K562 (cell line): ENCODE data around the gene NCKAP1. TPM values are rescaled to one million over a fixed set of nuclear protein-coding genes. Genes with fewer than 3 reads are reported as not detected.

Experiments
- ADNP ChIP-seq: fragments of 200-800 bp; sonication (Bioruptor generic); IDR thresholded peaks from 2 replicates; pipeline ENCODE4 v1.6.1; 2016; ENCODE audit warnings: missing genetic modification characterization, missing compliant biosample characterization
- CHD1 ChIP-seq: fragments of 200-600 bp; sonication (generic); IDR thresholded peaks from one replicate; pipeline ENCODE4 v1.6.1; 2012; ENCODE audit warnings: mild to moderate bottlenecking, moderate library complexity, low read length, inconsistent platforms
- DACH1 ChIP-seq: fragments of 450-650 bp; IDR thresholded peaks from 2 replicates; pipeline ENCODE4 v1.6.1; 2018; ENCODE audit not compliant: partially characterized antibody
- DMBX1 ChIP-seq: fragments of 250-450 bp; sonication (Bioruptor Pico); IDR thresholded peaks from 2 replicates; pipeline ENCODE4 v1.8.0; 2022; ENCODE audit warnings: inconsistent platforms, mild to moderate bottlenecking, moderate library complexity, borderline replicate concordance
- GATAD2A ChIP-seq: fragments of 450-650 bp; IDR thresholded peaks from 2 replicates; pipeline ENCODE4 v1.6.1; 2017
- HDAC8 ChIP-seq: fragments of 450-650 bp; IDR thresholded peaks from 2 replicates; pipeline ENCODE4 v1.6.1; 2016; ENCODE audit warnings: mild to moderate bottlenecking, missing genetic modification characterization, moderate library complexity, missing compliant biosample characterization
- LARP7 ChIP-seq: fragments of 450-650 bp; IDR thresholded peaks from 2 replicates; pipeline ENCODE4 v1.6.1; 2016
- MAZ ChIP-seq, 2 experiments: fragments of 450-650 bp in 1 of 2; sonication (generic) in 1 of 2; formaldehyde crosslinking; IDR thresholded peaks in 1 of 2; conservative IDR thresholded peaks in 1 of 2; 2 replicates each; pipeline versions ENCODE4 v1.4.0 to v1.5.0; 2020; ENCODE audit warnings: mild to moderate bottlenecking in 1 of 2, missing genetic modification reagents in 1 of 2
- MEF2D ChIP-seq: conservative IDR thresholded peaks from 2 replicates; pipeline ENCODE4 v1.6.1; 2016; ENCODE audit warnings: low read depth, missing genetic modification characterization, missing compliant biosample characterization
- MEIS2 ChIP-seq: fragments of 450-650 bp; IDR thresholded peaks from 2 replicates; pipeline ENCODE4 v1.6.1; 2014; ENCODE audit warnings: mild to moderate bottlenecking; ENCODE audit not compliant: partially characterized antibody
- NCOA6 ChIP-seq: fragments of 450-650 bp; IDR thresholded peaks from 2 replicates; pipeline ENCODE4 v1.6.1; 2017; ENCODE audit warnings: mild to moderate bottlenecking
- NFIC ChIP-seq: fragments of 450-650 bp; IDR thresholded peaks from 2 replicates; pipeline ENCODE4 v1.6.1; 2017; ENCODE audit warnings: mild to moderate bottlenecking, inconsistent platforms
- NFRKB ChIP-seq: fragments of 450-650 bp; IDR thresholded peaks from 2 replicates; pipeline ENCODE4 v1.6.1; 2016; ENCODE audit warnings: low read depth
- NR1H2 ChIP-seq: sonication (generic); formaldehyde crosslinking; IDR thresholded peaks from 2 replicates; pipeline ENCODE4 v1.4.0; 2020; ENCODE audit warnings: mild to moderate bottlenecking, missing genetic modification reagents
- SIRT6 ChIP-seq: IDR thresholded peaks from one replicate; pipeline ENCODE4 v1.6.1; 2012; ENCODE audit warnings: low read depth, mild to moderate bottlenecking, control low read depth, inconsistent platforms, low read length, moderate library complexity
- SLC30A9 ChIP-seq: fragments of 250-450 bp; sonication (Bioruptor Pico); IDR thresholded peaks from 2 replicates; pipeline ENCODE4 v1.8.0; 2022; ENCODE audit warnings: mild to moderate bottlenecking, moderate library complexity
- SMAD4 ChIP-seq: fragments of 250-450 bp; sonication (Bioruptor Pico); conservative IDR thresholded peaks from 2 replicates; pipeline ENCODE4 v1.8.0; 2021; ENCODE audit warnings: inconsistent platforms, mild to moderate bottlenecking, moderate library complexity
- SMC3 ChIP-seq: conservative IDR thresholded peaks from 2 replicates; pipeline ENCODE4 v1.6.1; 2011; ENCODE audit warnings: low read depth, low read length, improper control_type of control experiment; ENCODE audit not compliant: insufficient read depth
- SOX6 ChIP-seq: fragments of 450-650 bp; IDR thresholded peaks from 2 replicates; pipeline ENCODE4 v1.6.1; 2014; ENCODE audit warnings: mild to moderate bottlenecking
- YBX1 ChIP-seq: fragments of 450-650 bp; IDR thresholded peaks from 2 replicates; pipeline ENCODE4 v1.7.1; 2016; ENCODE audit warnings: mild to moderate bottlenecking
- ZBTB8A ChIP-seq: fragments of 450-650 bp; IDR thresholded peaks from 2 replicates; pipeline ENCODE4 v1.6.1; 2018; ENCODE audit warnings: mild to moderate bottlenecking, moderate library complexity; ENCODE audit not compliant: partially characterized antibody
- ZKSCAN8 ChIP-seq: fragments of 200-800 bp; sonication (Bioruptor generic); IDR thresholded peaks from 2 replicates; pipeline ENCODE4 v1.6.1; 2016; ENCODE audit warnings: missing genetic modification characterization, missing compliant biosample characterization
- ZNF24 ChIP-seq: fragments of 450-650 bp; IDR thresholded peaks from 2 replicates; pipeline ENCODE4 v1.6.1; 2016
- ZNF589 ChIP-seq: fragments of 200-800 bp; sonication (Bioruptor generic); IDR thresholded peaks from 2 replicates; pipeline ENCODE4 v1.6.1; 2016; ENCODE audit warnings: low read depth, missing genetic modification characterization, missing compliant biosample characterization
- ZSCAN32 ChIP-seq: fragments of 450-650 bp; formaldehyde crosslinking; IDR thresholded peaks from 2 replicates; pipeline ENCODE4 v1.4.0; 2020; ENCODE audit warnings: mild to moderate bottlenecking, moderate library complexity
- ZZZ3 ChIP-seq: fragments of 450-650 bp; IDR thresholded peaks from 2 replicates; pipeline ENCODE4 v1.6.1; 2016; ENCODE audit warnings: antibody characterized with exemption, mild to moderate bottlenecking, moderate library complexity
- polyA plus RNA-seq, 8 experiments: library from polyadenylated mRNA; depleted of rRNA in 4 of 8; stranded (reverse) in 5 of 8; unstranded in 3 of 8; fragments of >200 nt; fragmentation: Nextera tagmentation in 2 of 8; fragmentation: Illumina TruSeq in 1 of 8; extraction: Ambion mirVana in 2 of 8; extraction: Trizol in 1 of 8; gene quantifications; 2 replicates each; pipeline versions ENCODE4 v1.2.1 to v1.2.3, GENCODE V29; 2011 to 2014; ENCODE audit warnings: inconsistent platforms in 1 of 8, missing spikeins in 1 of 8
- total RNA-seq, 7 experiments: library from RNA; depleted of rRNA in 6 of 7; stranded (reverse); fragments of >200 nt in 6 of 7; fragmentation: Illumina TruSeq in 2 of 7; extraction: Trizol in 2 of 7; gene quantifications; 2 replicates each; pipeline versions ENCODE4 v1.2.1 to v1.2.3, GENCODE V29; 2011 to 2021; ENCODE audit warnings: low replicate concordance in 1 of 7
- TF ChIP-seq, protein P1 (sequence below): fragments of 450-650 bp; conservative IDR thresholded peaks from 2 replicates; pipeline ENCODE4 v1.6.1; 2016; ENCODE audit warnings: missing genetic modification characterization, low read depth, mild to moderate bottlenecking, missing compliant biosample characterization, moderate library complexity
- TF ChIP-seq, protein P2 (sequence below): sonication (generic); formaldehyde crosslinking; IDR thresholded peaks from 2 replicates; pipeline ENCODE4 v1.8.0; 2022; ENCODE audit warnings: mild to moderate bottlenecking, missing genetic modification reagents

NCKAP1 gene
- total and polyA plus RNA-seq, 9 of the 15 experiments (the other 6 are each of a cell fraction or from before 2014, with no cell fraction given): 34.0 to 153 (median 88.7) TPM

DNA sequence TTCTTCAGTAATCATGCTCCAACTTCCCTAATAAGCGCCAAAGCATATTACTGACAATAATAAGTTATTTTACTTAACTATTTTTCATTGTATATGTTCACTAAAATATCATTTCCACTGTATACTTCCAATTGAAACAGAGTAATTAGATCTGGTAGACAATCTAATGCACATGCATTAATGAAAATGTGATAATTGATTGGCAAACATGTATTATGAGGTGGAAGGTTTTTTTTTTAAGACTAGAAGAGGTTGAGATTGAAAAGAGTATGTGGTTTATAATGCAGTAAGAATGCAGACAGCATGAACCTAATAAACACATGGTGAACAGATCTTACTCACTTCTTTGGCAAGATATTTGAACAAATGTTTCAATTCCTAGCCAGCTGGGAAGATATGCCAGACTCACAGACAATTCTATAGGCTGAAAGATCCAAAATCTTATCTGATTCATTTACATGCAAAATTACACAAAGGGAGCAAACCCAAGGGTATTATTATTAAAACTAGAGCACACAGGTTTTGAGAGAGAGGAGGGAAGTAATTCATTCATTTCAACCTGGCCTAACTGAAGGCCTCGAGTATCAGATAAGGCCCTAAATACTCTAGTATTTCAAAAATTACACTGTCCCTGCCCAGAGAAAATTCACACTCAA lies 2.8 kb downstream of the NCKAP1 start (continued):
- TF ChIP-seq SMC3: no peak
- TF ChIP-seq SLC30A9: 0 out of 2 replicates have a peak, but pooled peaks have one; percentile 9
- peak; percentile 84 for TF ChIP-seq ZNF24
- peak; percentile 81 for TF ChIP-seq SMAD4 (CRISPR knock-in tag)
- TF ChIP-seq LARP7: 0 out of 2 replicates have a peak, but pooled peaks have one; percentile 52
- 0 out of 2 replicates have a peak, but pooled peaks have one; percentile 44 for TF ChIP-seq ADNP (tag)
- TF ChIP-seq MEIS2: no peak
- no peak for TF ChIP-seq YBX1
- TF ChIP-seq DMBX1: peak; percentile 86
- TF ChIP-seq, protein P1, sequence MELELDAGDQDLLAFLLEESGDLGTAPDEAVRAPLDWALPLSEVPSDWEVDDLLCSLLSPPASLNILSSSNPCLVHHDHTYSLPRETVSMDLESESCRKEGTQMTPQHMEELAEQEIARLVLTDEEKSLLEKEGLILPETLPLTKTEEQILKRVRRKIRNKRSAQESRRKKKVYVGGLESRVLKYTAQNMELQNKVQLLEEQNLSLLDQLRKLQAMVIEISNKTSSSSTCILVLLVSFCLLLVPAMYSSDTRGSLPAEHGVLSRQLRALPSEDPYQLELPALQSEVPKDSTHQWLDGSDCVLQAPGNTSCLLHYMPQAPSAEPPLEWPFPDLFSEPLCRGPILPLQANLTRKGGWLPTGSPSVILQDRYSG (tag): no peak
- TF ChIP-seq SIRT6: no peak
- no peak for TF ChIP-seq NFIC
- TF ChIP-seq HDAC8 (tag): 0 out of 2 replicates have a peak, but pooled peaks have one; percentile 49
- no peak for TF ChIP-seq SOX6
- peak; percentile 71 for TF ChIP-seq CHD1
- TF ChIP-seq ZNF589: peak; percentile 95; the same call in 1 of the 2 replicates
- no peak for TF ChIP-seq ZBTB8A
- TF ChIP-seq NFRKB: 0 out of 2 replicates have a peak, but pooled peaks have one; percentile 27
- TF ChIP-seq NR1H2: no peak
- TF ChIP-seq ZSCAN32 (CRISPR knock-in tag): no peak
- TF ChIP-seq MEF2D (tag): 0 out of 2 replicates have a peak, but pooled peaks have one; percentile 17
- TF ChIP-seq ZKSCAN8: no peak
- TF ChIP-seq GATAD2A: 0 out of 2 replicates have a peak, but pooled peaks have one; percentile 11
- TF ChIP-seq, protein P2, sequence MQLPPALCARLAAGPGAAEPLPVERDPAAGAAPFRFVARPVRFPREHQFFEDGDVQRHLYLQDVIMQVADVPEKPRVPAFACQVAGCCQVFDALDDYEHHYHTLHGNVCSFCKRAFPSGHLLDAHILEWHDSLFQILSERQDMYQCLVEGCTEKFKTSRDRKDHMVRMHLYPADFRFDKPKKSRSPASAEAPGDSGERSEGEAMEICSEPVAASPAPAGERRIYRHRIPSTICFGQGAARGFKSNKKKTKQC: no peak
- peak in 1 of 2 experiments; percentile 28; a peak in 1 of 4 replicates for TF ChIP-seq MAZ (CRISPR knock-in tag; conservative IDR thresholded peaks at IDR 0.05 in 1 of 2, IDR thresholded peaks at IDR 0.05 in 1 of 2)
- no peak for TF ChIP-seq NCOA6
- TF ChIP-seq ZZZ3: 0 out of 2 replicates have a peak, but pooled peaks have one; percentile 22
- peak; percentile 93 for TF ChIP-seq DACH1
